HUES6 (cell line): ENCODE measurements around the gene NDUFS3.
A peak's percentile ranks its signal among the peaks of the same experiment; 100 is the strongest.
"Not testable (repeated sequence)": the region's sequence is repeated elsewhere in the genome, so short reads cannot be mapped to it uniquely, and the experiment has no call there.

Source experiments
- H3K27ac ChIP-seq: 2 replicates; pipeline ENCODE4 v1.7.0; 2013; ENCODE audit warnings: low read depth, mild to moderate bottlenecking, low read length, inconsistent platforms
- H3K27me3 ChIP-seq: 2 replicates; pipeline ENCODE4 v1.6.1; 2013; ENCODE audit warnings: low read length; ENCODE audit not compliant: control insufficient read depth, insufficient read depth
- H3K36me3 ChIP-seq: 2 replicates; pipeline ENCODE4 v1.6.1; 2013; ENCODE audit warnings: low read length; ENCODE audit not compliant: control insufficient read depth, insufficient read depth
- H3K4me1 ChIP-seq: 2 replicates; pipeline ENCODE4 v1.6.1; 2013; ENCODE audit warnings: low read length; ENCODE audit not compliant: control insufficient read depth, insufficient read depth
- H3K4me3 ChIP-seq: 2 replicates; pipeline ENCODE4 v1.5.1; 2013; ENCODE audit warnings: low read depth, low read length
- H3K9ac ChIP-seq: one replicate; pipeline ENCODE4 v1.6.1; 2013; ENCODE audit warnings: mild to moderate bottlenecking, low read length
- H3K9me3 ChIP-seq: 2 replicates; pipeline ENCODE4 v1.6.1; 2013; ENCODE audit warnings: low read depth, low read length; ENCODE audit not compliant: control insufficient read depth, insufficient read depth

The NDUFS3 gene

DNA sequence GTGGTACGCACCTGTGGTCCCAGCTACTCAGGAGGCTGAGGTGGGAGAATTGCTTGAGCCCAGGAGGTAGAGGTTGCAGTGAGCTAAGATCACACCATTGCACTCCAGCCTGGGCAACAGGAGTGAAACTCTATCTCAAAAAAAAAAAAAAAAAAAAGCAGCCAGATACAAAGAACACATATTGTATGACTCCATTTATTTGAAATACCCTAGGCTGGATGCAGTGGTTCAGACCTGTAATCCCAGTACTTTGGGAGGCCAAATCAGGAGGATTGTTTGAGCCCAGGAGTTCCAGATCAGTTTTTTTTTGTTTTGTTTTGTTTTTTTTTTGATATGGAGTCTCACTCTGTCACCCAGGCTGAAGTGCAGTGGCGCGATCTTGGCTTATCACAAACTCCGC, 16.5 kb upstream of the NDUFS3 start:
- H3K4me3 ChIP-seq, H3K27me3 ChIP-seq, H3K36me3 ChIP-seq, H3K9me3 ChIP-seq, H3K9ac ChIP-seq, H3K4me1 ChIP-seq, H3K27ac ChIP-seq: not testable (repeated sequence)

DNA sequence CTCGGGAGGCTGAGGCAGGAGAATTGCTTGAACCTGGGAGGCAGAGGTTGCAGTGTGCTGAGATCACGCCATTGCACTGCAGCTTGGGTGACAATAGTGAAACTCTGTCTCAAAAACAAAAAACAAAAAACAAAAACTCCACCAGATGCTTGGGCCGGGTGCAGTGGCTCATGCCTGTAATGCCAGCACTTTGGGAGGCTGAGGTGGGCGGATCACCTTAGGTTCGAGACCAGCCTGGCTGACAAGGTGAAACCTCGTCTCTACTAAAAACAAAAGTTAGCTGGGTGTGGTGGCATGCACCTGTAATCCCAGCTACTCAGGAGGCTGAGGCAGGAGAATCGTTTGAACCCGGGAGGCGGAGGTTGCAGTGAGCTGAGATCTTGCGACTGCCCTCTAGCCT, 14.5 kb upstream of the NDUFS3 start:
- H3K9ac ChIP-seq, H3K9me3 ChIP-seq, H3K4me3 ChIP-seq, H3K4me1 ChIP-seq, H3K27me3 ChIP-seq, H3K36me3 ChIP-seq, H3K27ac ChIP-seq: not testable (repeated sequence)

DNA sequence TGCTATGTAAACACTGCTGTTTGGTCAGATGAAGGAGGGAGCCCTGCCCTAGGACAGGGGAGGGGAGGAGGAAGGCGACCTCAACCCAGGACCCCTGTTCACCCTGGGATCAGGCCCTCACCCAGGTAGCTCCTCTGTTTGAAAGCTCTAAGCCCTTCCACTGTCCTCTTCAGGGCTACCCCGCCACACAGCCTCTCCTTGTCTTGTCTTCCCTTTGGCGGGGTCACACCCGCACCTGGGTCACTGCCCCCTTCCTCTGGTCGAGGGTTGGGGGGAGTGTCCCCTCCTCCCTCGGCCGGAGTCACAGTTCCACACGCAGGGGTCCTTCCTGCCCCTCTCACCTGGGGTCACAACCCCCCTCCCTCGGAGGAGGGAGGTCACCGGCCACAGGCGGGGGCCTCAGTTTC, 13.9 kb upstream of the NDUFS3 start:
- peak overlapping the region; percentile 97 for H3K9ac ChIP-seq
- H3K27me3 ChIP-seq: no peaks in the 10 kb centered on the region
- H3K27ac ChIP-seq: peak overlapping the region; percentile 22; the same call in 1 of the 2 replicates
- no peaks in the 10 kb centered on the region for H3K9me3 ChIP-seq
- H3K4me3 ChIP-seq: peak overlapping the region; percentile 77
- H3K36me3 ChIP-seq: peaks cover 15% of the 10 kb centered on the region
- H3K4me1 ChIP-seq: peaks cover 9% of the 10 kb centered on the region; the same call in 1 of the 2 replicates

DNA sequence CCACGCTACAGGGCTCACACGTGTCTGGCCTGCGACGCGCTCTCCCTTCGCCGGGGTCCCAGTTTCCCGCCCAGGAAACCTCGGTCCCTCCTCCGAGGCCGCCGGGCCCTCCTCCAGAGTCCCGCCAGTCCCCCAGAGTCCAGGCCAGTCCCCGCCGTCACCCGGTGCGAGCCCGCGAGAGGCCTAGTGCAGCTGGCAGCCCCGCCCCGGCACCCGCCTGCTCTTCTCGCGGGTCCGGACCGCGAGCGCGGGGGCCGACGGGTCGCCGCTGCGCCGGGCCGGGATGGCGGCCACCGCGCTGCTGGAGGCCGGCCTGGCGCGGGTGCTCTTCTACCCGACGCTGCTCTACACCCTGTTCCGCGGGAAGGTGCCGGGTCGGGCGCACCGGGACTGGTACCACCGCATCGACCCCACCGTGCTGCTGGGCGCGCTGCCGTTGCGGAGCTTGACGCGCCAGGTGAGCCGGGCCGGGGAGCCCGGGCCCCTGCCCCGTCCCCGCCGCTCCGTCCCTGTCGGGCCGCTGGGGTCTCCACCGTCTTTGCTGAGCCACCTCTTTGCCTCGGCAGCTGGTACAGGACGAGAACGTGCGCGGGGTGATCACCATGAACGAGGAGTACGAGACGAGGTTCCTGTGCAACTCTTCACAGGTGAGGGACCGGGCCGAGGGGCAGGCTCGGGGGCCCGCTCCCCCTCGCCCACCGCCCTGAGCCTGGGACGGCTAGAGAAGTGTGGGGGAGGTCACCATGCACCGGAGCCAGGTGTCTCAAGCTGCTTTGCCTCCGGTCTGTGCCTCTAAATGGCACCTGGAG, 13.3 kb upstream of the NDUFS3 start, which contains the start of gene PTPMT1:
PTPMT1 (plus strand) TSS at position 260 of the 809 bp plus-strand sequence; CDS start at position 284, 24 bp downstream.
- Histone ChIP-seq H3K27me3 (no peaks in the 10 kb centered on the region), H3K9me3 (no peaks in the 10 kb centered on the region), H3K27ac (peak within 1 kb of the TSS; percentile 84; the same call in 1 of the 2 replicates), H3K9ac (peak within 1 kb of the TSS; percentile 97), H3K4me3 (peak within 1 kb of the TSS; percentile 77), H3K36me3 (peaks cover 21% of the 10 kb centered on the region), H3K4me1 (peaks cover 9% of the 10 kb centered on the region; the same call in 1 of the 2 replicates)

DNA sequence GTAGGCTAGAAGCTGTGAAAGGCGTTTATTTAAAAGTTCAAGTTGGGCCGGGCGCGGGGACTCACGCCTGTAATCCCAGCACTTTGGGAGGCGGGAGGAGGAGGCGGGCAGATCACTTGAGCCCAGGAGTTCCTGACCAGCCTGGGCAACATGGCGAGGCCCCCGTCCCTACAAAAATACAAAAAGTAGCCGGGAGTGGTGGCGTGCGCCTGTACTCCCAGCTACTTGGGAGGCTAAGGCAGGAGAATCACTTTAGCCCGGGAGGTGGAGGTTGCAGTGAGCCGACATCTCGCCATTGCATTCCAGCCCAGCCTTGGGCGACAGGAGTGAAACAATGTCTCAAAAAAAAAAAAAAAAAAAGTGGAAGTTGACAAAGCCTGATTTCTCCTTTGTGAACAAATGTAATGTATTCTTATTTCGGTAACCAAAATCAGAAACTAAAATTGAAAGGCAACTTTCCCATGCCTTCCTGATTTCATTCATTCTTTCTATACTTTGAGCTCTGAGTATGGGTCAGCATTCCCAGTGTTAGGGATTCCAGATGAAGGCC, 12.7 kb upstream of the NDUFS3 start:
- peaks cover 9% of the 10 kb centered on the region; the same call in 1 of the 2 replicates for H3K4me1 ChIP-seq
- peak overlapping the region; percentile 97 for H3K9ac ChIP-seq
- H3K4me3 ChIP-seq: peak overlapping the region; percentile 77
- H3K27ac ChIP-seq: peak overlapping the region; percentile 84; the same call in 1 of the 2 replicates
- H3K36me3 ChIP-seq: peaks cover 27% of the 10 kb centered on the region
- no peaks in the 10 kb centered on the region for H3K27me3 ChIP-seq
- H3K9me3 ChIP-seq: no peaks in the 10 kb centered on the region

DNA sequence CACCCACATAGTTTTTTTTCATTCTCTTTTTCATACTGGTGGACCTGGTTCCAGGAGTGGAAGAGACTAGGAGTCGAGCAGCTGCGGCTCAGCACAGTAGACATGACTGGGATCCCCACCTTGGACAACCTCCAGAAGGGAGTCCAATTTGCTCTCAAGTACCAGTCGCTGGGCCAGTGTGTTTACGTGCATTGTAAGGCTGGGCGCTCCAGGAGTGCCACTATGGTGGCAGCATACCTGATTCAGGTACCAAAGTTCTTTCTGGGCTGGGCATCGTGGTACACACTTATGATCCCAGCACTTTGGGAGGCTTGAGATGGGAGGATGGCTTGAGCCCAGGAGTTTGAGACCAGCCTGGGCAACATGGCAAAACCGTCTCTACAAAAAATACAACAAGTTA, 9.2 kb upstream of the NDUFS3 start:
- no peak overlapping the region for H3K9ac ChIP-seq
- H3K27me3 ChIP-seq: no peaks in the 10 kb centered on the region
- H3K27ac ChIP-seq: no peak overlapping the region
- peaks cover 60% of the 10 kb centered on the region for H3K36me3 ChIP-seq
- H3K9me3 ChIP-seq: no peaks in the 10 kb centered on the region
- no peak overlapping the region for H3K4me3 ChIP-seq
- peaks cover 9% of the 10 kb centered on the region; the same call in 1 of the 2 replicates for H3K4me1 ChIP-seq

DNA sequence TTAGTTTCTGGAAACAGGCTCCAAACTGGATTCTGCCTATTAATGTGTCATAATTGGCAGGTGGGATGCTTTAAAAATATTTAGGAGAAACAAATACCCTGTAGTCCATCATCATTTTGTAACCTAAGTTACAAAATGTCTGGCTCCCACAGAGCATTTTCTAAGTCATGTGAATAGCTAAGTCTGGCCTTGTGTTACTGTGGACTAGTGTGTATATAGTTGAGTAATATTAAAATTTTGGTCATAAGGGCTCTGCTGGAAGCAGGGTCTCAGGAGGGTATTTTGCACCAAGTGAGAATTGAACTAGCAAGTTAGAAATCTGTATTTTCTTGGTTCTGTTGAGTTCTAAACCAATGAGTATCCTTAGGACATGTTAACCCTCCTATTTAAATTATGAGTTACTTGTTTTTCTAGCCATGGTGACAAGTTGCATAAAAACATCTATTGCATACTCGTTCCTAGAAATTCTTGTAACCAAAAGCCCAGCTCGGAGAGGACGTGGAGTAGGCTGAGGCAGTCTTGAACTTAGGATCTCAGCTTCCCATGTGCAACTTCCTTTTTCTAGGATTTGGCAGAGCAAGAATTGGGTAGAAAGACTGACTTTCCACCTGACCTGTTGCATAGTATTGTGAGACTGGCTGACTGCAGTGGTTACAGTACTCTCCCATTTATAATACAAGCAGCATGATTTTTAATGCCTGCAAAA, 8.1 kb upstream of the NDUFS3 start:
- no peak overlapping the region for H3K9ac ChIP-seq
- H3K4me1 ChIP-seq: peaks cover 5% of the 10 kb centered on the region; the same call in 1 of the 2 replicates
- H3K4me3 ChIP-seq: no peak overlapping the region
- H3K27me3 ChIP-seq: no peaks in the 10 kb centered on the region
- no peaks in the 10 kb centered on the region for H3K9me3 ChIP-seq
- no peak overlapping the region for H3K27ac ChIP-seq
- peaks cover 69% of the 10 kb centered on the region for H3K36me3 ChIP-seq

DNA sequence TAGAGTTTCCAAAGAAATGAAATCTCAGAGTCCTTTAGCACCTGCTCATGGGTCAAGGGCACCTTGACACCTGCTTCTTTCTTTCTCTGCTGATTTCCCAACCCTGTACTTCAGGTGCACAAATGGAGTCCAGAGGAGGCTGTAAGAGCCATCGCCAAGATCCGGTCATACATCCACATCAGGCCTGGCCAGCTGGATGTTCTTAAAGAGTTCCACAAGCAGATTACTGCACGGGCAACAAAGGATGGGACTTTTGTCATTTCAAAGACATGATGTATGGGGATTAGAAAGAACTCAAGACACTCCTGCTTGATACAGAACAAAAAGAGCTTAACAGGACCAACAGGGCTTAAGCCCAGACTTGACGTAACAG, 7.5 kb upstream of the NDUFS3 start:
- Histone ChIP-seq H3K9ac (no peak overlapping the region), H3K27ac (no peak overlapping the region), H3K9me3 (no peaks in the 10 kb centered on the region), H3K27me3 (no peaks in the 10 kb centered on the region), H3K36me3 (peaks cover 70% of the 10 kb centered on the region), H3K4me3 (no peak overlapping the region), H3K4me1 (peaks cover 4% of the 10 kb centered on the region; the same call in 1 of the 2 replicates)

DNA sequence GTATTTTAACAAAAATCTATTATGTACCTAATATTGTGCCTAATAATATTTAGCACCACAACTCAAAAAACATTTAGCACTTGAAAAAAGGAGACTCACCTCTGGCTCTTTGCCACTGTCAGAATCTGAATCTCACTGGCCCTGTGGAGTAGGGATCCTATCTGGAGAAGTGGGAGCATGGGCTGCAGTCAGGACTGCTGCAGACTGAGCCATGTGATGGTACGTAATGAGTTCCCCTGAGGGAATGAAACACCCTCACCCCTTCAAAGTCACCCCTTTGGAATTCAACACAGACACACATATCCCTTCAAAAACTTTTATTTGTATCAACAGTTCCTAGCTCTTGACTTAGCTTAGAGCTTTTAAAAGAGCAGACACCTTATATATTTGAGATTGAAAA, 7.0 kb upstream of the NDUFS3 start:
- Histone ChIP-seq H3K9ac (no peak overlapping the region), H3K27ac (no peak overlapping the region), H3K4me1 (no peaks in the 10 kb centered on the region), H3K36me3 (peaks cover 72% of the 10 kb centered on the region), H3K9me3 (no peaks in the 10 kb centered on the region), H3K27me3 (no peaks in the 10 kb centered on the region), H3K4me3 (no peak overlapping the region)

DNA sequence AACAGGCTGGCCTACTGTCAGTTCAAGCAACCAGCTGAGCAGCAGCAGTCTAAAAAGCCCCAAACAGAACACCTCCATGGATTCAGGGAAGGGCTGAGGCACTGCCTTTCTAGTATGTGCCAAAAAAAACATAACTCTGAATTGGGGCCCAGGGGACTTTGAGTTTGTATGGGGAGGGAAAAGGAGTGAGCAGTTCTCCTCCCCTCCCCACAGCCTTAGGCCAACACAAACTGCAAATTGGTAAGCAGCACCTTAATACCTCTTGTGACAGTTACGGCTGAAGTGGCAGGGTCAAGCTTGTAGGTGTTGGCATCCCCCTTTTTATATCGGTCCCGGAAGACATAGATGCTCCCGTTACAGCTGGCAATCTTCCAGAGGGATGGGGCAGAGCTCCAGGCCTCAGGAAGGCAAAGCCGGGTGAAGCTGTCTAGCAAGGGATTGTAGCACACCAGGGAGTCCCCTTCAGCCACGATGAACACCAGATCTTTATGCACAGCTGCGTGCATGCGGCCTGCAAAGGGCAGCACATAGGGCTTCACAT, 6.1 kb upstream of the NDUFS3 start:
- H3K27me3 ChIP-seq: no peaks in the 10 kb centered on the region
- H3K9ac ChIP-seq: no peak overlapping the region
- H3K4me1 ChIP-seq: peaks cover 1% of the 10 kb centered on the region
- H3K36me3 ChIP-seq: peaks cover 76% of the 10 kb centered on the region
- no peaks in the 10 kb centered on the region for H3K9me3 ChIP-seq
- no peak overlapping the region for H3K4me3 ChIP-seq
- no peak overlapping the region for H3K27ac ChIP-seq

DNA sequence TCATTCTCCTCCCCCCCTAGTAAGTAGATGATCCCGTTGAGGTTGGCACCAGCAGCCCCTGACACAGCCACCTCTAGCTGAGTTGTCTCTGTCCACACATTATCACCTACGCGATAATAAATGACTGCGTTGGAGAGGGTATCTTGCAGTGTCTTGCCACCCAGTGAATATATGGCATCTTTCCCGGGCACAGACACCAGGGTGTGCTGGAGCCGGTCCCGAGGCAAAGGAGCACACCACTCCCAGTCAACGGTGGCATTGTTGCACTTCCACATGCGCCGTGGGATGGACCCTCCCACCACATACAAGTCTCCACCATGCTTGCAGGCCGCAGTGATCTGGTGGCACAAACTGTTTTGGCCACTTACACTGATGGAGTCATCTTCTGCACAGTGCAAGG, 5.6 kb upstream of the NDUFS3 start:
- H3K27me3 ChIP-seq: no peaks in the 10 kb centered on the region
- H3K4me3 ChIP-seq: no peak overlapping the region
- no peak overlapping the region for H3K27ac ChIP-seq
- H3K36me3 ChIP-seq: peaks cover 75% of the 10 kb centered on the region
- H3K9ac ChIP-seq: no peak overlapping the region
- no peaks in the 10 kb centered on the region for H3K9me3 ChIP-seq
- H3K4me1 ChIP-seq: peaks cover 4% of the 10 kb centered on the region
